GM10847 (cell line): ENCODE results near the gene PAPOLB.

ENCODE experiments used
- POLR2A ChIP-seq: IDR thresholded peaks from 2 replicates; pipeline ENCODE4 v1.6.1; 2011; ENCODE audit not compliant: insufficient read length; ENCODE audit errors: extremely low read depth

Gene PAPOLB

DNA sequence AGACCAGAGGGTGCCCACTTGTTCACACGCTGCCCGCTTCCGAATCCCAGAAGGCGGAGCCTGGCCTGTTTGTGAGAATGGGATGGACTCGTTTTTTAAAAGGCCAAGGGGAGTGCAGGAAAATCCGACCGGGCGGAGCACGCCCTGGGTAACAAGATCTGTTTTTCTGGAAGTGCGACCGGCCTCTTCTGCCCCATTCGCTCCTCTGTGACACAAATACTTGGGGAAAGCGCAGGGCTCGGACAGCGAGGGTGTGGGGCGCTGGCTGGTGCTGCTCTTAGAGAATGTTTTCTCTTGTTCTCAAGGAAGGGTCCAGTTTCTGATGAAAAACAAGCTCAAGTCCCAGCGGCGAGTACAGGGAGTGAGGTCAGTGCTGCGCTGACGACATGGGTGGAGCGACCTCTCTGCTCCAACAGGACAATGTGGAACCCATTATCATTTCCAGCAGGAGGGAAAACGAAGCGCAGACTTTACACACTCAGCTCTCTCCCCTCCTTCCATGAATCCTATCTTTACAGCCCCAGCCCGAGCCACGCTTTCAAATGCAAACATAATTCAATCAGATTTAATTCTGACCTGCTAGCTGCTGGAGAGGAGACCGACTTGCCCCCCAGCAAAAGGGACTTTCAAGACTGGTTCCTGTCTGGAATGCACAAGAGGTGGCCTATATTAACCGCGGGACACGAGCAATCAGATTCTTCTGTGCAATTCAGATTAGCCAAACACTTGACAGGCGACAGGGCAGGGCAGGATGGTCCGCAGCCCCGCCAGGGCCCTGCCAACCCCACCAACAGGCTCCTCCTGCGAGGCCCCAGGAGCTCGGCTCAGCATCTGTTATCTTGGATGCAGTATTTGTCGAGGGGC lies 20.6 kb upstream of the PAPOLB start:
- TF ChIP-seq POLR2A: no peak

DNA sequence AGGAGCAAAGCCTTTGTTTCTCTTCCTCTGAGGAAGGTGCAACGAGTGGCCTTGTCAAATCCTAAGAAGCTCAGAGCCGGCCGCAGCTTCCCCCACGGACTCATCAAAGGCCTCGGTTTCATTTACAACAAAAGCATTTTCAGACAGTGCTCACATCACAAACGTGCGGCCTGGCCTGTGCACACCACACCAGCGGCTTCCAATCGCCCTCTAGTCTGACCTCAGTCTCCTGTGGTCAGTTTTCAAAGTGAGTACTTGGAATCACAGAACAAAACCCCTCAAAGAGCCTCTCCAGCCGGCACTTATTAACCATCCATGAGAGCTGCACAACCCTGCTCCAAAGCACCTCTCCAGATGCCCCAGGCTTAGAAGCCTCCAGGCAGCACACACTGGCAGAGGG lies 18.4 kb upstream of the PAPOLB start:
- no peak for TF ChIP-seq POLR2A

DNA sequence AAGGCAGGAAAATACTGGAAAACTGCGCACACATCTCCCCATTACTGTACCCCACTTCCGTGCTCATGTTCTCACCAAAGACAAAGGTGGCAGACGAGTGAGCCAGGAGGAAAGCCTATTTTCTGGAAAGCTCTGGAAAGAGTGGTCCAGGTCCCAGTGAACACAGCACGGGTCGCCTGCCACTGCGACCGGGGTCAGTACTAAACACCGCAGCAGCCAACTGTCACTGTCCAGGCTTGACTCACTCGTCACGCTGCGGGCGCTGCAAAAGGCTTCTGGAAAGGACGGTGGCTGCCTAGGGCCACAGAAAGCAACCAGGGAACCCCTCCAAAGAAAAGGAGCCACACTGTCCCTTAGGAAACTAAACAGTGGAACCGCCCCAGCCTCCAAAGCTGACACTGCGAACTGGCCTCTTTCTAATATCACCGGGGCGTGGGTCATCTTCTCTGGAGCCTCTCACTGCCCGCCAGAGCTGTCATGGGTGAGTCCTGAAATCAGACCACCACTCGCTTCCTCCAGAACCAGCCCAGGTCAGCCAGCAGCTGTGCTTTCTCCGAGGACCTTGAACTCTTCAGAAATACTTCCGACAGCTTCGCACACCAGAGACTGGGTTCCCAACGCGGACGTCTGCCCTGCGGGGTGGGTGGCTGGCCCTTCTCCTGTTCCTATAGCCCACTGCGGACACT lies 17.7 kb upstream of the PAPOLB start:
- no peak for TF ChIP-seq POLR2A

DNA sequence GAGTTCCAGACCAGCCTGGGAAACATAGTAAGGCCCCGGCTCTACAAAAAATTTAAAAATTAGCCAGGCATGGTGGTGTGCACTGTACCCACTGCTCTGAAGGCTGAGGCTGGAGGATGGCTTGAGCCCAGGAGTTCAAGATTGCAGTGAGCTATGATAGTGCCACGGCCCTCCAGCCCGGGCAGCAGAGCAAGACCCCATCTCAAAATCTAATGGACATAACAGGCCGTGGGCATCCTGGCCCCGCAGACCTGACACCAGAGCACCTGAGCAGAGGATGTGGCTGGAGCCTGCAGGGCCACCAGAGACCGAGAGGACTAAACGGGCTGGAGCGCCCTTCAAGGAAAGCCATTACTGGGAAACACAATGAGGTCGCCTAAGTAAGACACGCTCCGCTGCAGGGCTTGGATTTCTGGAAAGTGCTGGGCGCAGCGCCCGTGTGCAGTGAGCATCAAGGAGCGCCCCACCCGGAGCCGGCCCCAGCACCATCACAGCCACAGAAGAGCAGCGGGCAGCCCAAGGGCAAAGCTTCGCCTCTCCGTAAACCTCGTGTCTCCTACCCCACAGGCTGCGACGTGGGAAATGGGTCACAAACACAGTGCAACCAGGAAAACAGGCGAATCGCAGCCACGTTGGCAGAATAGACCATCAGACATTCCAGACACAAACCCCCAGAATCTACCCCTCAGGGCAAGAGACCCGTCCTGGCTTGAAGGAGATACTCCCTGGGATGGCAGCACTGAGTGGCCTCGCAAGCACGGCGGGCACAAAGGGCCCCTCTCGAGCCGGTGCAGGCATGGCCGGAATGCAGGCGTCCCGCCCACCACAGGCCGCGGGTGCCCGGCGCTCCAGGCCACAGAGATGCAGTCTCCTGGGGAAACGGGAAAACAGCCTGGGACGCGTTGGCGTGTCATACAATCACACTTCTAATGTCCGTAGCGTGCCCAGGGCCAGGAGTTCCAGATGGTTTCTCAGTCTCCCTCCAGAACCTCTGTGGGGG lies 16.8 kb upstream of the PAPOLB start:
- no peak for TF ChIP-seq POLR2A

DNA sequence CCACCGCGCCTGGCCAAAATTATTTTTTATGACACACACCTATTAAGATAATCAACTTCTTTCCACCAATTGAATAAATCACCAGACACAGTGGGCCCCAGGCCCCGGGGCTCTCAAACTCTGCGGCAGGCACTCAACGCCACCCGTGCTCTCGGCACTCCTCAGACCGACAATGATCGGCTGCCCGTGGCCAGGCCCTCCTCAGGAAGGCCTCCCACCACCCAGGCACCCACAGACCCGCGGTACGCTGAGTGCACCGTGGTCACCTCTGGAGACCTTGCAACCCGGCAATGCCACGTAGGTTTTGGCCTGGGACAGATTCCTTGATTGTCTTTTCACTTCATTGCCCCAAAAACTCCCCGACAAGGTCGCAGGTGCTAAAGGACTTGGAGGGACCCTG lies 14.8 kb upstream of the PAPOLB start:
- no peak for TF ChIP-seq POLR2A

DNA sequence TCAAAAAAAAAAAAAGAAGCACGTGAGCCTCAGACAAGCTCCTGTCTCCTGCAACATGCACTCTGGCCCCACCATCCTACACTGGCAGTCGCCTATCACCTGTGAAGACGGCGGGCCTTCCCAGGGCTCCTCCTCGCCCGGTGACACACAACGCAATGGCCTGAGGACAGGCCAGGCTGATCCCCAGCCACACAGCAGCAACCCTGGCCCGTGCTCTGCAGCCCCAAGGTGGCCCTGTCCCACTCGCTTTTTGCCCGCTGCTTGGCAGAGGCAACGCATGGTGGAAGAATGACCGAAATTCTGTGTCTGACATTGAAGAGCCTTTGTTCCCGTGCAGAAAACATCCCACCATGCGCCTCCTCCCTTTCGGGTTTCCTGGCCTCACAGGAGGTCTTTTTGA lies 13.6 kb upstream of the PAPOLB start:
- TF ChIP-seq POLR2A: no peak

DNA sequence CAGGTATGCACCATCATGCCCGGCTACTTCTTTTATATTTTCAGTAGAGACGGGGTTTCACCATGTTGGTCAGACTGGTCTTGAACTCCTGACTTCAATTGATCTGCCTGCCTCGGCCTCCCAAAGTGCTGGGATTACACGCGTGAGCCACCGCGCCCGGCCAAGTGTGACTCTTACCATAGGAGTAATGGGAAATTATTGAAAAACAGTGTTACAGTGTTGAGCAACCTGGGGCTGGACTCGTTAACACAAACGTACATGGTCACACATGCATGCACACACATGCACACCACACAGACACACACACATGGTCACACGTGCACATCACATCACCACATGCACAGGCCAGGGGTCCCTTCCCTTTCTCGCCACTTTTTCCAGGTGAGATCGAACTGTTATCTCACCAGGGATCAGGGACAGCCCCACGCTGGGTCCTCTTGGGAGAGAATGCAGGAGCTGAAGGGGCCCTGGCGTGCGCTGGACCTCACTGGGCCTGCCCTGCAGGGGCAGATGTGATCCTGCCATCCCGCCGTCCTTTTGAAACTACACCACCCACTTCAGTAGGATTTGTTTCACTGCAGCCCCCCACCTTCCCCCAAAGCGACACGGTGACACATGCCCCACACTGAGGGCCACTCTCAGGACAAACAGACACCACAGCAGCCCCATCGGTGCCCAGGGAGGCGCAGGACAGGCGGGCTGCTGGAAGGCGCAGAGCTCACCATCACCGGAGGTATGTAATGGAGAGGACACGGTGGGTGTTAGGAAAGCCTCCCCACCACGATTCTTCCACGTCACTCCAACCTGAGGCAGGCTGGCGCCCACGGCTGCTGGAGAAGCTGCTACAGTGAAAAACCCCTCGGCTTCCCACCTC lies 11.5 kb upstream of the PAPOLB start:
- no peak for TF ChIP-seq POLR2A

DNA sequence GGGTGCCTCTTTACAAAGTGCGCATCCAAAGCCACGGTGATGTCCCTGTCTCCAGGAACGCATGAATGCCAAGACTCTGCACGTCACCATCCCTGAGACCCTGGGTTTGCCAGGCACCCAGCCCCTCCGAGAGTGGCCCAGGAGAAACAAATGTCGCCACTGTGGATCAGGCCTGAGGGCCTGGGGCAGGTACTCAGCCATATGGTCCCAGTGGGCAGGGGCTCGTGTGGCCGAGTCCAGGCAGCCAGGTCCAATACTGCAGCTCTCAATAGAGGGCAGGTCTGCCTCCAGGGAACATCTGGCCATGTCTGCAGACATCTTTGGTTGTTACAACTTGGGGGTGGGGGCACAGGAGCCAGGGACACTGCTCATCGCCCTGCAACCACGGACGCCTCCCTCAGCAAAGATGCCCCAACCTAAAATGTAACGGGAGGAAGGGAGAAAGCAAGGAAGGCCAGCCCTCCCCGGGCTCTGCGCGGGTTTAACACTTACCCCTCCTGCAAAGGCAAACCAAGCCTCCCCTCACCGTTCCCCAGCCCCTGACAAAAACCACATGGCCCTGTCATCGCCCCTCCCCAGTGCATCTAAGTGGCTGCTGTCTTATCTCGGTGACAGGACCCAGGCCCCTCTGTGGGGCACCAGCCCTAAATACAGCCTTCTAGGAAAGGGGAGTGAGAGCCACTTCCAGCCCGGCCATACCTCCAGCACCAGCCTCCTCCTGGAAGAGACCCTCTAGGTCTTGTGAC lies 10.3 kb upstream of the PAPOLB start:
- no peak for TF ChIP-seq POLR2A

DNA sequence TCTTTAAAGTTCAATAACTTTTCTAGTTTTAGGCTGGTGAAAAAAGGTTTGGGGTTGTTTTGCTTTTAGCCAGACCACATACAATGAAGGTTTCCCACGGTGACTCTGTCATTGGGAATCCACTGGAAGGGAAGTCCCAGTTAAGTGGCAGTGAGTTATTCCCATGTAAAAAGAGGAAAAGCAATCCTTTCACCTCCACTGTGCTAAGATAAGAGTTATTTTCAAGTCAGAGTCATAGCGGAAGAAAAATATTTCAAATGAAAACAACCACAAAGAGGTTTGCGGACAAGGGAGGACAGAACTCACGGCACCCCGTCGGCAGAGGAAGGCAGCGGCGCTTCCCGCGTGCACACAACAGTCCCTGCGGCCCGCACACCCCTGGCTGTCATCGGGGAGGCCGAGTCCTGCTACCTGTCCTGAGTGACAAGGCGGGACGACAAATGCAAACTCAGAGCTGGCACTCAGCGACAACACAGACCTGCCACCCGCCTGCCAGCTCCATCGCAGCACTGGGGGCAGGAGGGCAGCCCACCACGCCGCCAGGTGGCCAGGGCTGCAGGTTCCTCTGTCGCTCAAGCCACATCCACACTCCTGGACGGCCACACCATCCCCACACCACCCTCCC lies 9.3 kb upstream of the PAPOLB start:
- no peak for TF ChIP-seq POLR2A

DNA sequence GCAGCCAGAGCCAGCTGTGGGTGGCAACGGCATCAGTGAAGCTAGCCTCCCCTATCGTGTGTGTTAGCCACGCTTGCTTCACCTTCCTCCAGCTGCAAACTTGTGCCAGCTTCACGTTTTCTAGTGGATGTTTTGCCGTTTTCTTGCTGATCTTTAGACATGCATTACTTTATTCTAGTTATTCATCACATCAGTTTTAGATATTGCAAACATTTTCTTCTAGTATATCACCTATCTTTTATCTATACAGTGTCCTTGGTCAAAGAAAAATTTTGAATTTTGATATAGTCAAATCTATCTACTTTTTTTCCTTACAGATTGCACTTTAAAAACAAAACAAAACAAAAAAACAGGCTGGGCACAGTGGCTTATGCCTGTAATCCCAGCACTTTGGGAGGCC lies 6.7 kb upstream of the PAPOLB start:
- TF ChIP-seq POLR2A: no peak

DNA sequence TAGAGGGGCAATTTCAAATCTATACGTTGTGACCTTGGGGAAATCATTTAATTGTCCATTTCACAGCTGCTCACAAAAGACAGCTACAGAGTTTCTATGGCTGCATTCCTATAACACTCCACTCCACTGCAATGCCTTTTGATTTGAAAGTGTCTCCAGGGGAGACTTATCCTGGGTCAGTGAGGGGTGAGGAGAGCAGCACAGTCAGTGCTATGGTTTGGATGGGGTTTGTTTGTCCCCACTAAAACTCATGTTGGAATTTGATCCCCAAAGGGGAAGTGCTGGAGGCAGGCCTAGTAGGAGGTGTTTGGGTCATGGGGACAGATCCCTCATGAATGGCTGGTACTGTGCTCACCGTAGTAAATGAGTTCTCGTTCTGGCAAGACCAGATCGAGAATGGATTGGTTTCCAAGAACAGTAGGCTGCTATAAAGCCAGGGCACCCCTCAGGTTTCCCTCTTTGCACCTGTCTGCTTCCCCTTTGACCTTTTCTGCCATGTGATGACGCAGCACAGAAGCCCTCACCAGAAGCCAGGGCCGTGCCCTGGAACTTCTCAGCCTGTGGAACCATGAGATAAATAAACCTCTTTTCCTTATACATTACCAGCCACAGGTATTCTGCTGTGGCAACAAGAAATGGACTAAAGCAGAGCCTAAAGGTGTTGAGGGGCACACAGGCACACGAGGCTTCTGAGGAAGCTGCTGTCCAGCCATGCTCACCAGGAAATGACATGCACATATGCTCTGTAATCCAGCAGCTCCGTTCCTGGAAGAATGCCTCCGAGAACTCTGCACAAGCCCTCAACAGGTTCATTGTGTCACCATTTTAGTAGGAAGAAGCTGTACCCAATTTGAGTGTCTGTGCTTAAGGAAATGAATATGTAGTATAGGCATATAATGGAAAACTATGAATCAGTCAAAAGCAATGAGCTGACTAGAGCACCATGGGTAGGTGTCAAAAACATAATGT lies 5.0 kb upstream of the PAPOLB start:
- no peak for TF ChIP-seq POLR2A

DNA sequence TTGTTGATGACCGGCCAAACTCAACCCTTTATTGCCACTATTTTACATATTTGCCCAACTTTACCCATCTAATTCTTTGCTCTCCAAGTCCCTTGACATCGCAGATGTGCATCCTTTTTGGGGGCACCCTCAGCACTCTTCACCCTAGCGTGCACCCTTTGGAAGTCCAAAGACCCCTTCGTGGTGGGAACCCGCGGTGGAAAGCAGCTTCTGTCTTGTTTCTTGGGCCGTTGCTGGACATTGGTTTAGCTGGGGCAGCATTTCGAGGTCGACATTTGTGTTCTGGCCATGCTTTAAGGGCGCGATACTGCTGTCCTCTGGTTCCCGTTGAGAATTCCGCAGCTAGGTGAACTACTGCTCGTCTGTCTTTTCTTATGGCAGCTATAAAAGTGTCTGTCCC lies 326 bp upstream of the PAPOLB start:
- no peak for TF ChIP-seq POLR2A
